Inflammatory macrophage (primary cell): ENCODE data around the gene CNN2.
A peak's percentile ranks its signal among the peaks of the same experiment; 100 is the strongest.

Experiments used
- DNase-seq, 2 donors: peaks; one replicate each; pipeline ENCODE4 v3.0.0-alpha.2; 2020 to 2022

The CNN2 gene

DNA sequence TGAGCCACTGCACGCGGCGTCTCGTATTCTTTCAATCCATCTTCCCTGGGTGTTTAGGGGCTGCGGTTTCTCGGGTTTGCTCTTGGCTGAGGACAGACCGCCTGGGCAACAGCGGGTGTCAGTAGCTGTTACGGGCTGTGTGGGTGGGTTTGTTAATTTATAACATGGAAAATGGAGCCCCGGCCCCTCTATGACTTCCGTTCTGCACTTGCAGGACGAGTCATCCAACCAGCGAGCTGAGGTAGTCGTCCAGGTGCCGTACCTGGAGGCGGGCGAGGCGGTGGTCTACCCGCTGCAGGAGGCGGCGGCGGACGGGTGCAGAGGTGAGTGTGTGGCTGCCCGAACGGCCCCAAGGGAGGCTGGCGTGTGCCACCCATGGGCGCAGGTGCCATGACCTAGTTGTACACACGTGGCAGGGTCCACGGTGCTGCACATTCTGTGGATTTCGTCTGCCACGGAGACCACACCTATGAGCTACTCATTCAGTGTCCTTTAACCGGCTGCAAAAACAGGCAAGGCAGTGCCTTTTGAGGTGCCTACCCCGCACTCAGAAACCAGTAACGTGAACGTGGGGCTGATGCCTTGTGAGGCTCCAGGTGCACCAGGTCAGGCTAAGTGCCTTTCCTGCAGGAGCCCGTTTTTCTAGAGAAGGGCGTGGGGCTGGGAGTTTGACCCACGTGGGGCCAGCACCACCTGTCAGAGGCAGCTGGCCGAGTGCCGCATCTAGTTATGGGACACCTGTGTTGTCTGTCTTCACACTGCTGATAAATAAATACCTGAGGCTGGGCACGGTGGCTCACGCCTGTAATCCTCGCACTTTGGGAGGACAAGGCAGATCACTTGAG, 57.8 kb downstream of the CNN2 start:
- DNase-seq = no peak

DNA sequence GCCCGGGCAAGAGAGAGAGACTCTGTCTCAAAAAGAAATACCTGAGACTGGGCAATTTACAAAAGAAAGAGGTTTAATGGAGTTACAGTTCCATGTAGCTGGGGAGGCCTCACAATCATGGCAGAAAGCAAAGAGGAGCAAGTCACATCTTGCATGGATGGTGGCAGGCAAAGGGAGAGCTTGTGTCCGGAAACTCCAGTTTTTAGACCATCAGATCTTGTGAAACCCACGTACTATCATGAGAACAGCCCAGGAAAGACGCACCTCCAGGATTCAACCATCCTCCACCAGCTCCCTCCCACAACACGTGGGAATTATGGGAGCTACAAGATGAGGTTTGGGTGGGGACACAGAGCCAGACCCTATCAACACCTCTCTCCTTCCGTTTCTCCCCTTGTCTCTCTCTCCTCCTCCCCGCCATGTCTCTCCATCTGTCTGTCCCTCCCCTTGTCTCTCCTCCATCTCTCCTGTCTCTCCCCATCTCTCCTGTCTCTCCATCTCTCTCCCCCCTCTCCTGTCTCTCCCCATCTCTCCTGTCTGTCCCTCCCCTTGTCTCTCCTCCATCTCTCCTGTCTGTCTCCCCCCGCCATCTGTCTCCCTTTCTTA, 58.7 kb downstream of the CNN2 start:
- DNase-seq = no peak

- DNase-seq = no peak
Observed at GRCh38 chr19:1085676-1086442, 59.5 kb downstream of the CNN2 start.

DNA sequence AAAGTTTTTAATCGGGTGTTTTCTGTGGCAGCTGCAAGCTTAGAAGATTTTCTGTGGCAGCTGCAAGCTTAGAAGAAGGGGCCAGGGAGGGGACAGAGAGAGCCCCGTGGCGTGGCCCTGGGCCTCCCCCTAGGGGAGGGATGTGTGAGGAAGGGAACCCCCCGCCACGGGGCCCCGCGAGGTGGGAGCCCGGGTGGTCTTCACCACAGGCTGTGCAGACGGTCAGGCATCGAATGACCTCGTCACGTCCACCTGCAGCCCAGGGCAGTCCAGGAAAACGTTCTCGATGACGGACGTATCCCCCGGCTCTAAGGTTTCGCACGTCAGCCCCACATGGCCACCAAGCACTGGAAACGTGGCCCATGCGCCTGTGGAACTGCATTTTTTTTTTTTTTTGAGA, 60.2 kb downstream of the CNN2 start:
- no peak for DNase-seq

DNA sequence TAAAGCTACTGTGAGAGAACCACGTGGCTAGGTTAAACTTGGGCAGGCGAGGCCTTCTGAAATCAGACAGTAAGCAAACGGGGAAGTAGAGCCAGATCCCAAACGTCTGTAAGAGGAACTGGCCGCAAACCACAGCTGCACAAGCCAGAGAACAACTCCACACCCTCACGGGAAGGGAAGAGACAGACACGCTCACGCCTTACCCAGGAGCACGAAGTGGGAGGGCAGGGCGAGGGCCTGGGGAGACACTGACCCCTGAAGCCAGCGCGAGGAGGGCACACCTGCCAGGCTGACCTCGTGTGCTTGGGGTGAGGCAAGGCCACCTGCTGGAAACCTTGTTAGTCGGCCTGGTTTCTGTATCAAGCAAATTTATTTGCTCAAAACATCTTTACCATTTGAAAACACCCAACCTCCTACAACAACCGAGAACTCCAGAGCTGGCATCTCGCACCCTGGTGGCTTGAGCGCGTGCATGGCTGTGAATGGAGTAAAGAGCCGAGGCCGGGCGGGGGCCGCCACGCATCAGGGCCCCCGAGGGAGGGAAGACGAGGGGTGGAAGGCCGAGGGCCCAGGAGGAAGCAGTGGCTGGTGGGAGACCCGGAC, 61.5 kb downstream of the CNN2 start:
- DNase-seq = peak; percentile 94 to 96

- peak; percentile 63 to 76 for DNase-seq
Observed at GRCh38 chr19:1088416-1089010, 62.1 kb downstream of the CNN2 start.
